Activated CD4-positive, CD25-positive, alpha-beta regulatory T cell treated with anti-CD3 and anti-CD28 coated beads, Interleukin-2, amount 50 U/mL, for 72 hours (primary cell): ENCODE measurements around the gene CIDEA.
"Not testable (repeated sequence)": the region's sequence is repeated elsewhere in the genome, so short reads cannot be mapped to it uniquely, and the experiment has no call there.

Source experiments
- DNase-seq: peaks from one replicate; pipeline ENCODE4 v3.0.0; 2021

The CIDEA gene

GRCh38 chr18:12254136-12254819 is at the start of gene CIDEA:
Gene CIDEA, plus strand, starts transcription at chr18:12254361. Its CDS starts 23 bp downstream, at chr18:12254384.
- no peak for DNase-seq

- not testable (repeated sequence) for DNase-seq
Measured at GRCh38 chr18:12208296-12209153, 45.6 kb upstream of the CIDEA start.

GRCh38 chr18:12212308-12212707 is 41.9 kb upstream of the CIDEA start:
- not testable (repeated sequence) for DNase-seq

- DNase-seq: not testable (repeated sequence)
Measured at GRCh38 chr18:12214296-12215005, 39.7 kb upstream of the CIDEA start.

- not testable (repeated sequence) for DNase-seq
Measured at GRCh38 chr18:12216471-12216870, 37.7 kb upstream of the CIDEA start.

GRCh38 chr18:12218603-12219002 is 35.6 kb upstream of the CIDEA start:
- DNase-seq: not testable (repeated sequence)

GRCh38 chr18:12222041-12222440 is 32.1 kb upstream of the CIDEA start:
- DNase-seq: not testable (repeated sequence)

GRCh38 chr18:12223326-12223725 is 30.8 kb upstream of the CIDEA start:
- DNase-seq: not testable (repeated sequence)

- DNase-seq: not testable (repeated sequence)
Measured at GRCh38 chr18:12226807-12227206, 27.4 kb upstream of the CIDEA start.

GRCh38 chr18:12227399-12228186 is 26.6 kb upstream of the CIDEA start:
- DNase-seq: not testable (repeated sequence)

GRCh38 chr18:12228308-12228707 is 25.9 kb upstream of the CIDEA start:
- not testable (repeated sequence) for DNase-seq

GRCh38 chr18:12230561-12230960 is 23.6 kb upstream of the CIDEA start:
- DNase-seq: not testable (repeated sequence)

- no peak for DNase-seq
Measured at GRCh38 chr18:12231040-12231882, 22.9 kb upstream of the CIDEA start.

GRCh38 chr18:12231986-12232385 is 22.2 kb upstream of the CIDEA start:
- no peak for DNase-seq

- no peak for DNase-seq
Measured at GRCh38 chr18:12233378-12233777, 20.8 kb upstream of the CIDEA start.

GRCh38 chr18:12234451-12235190 is 19.5 kb upstream of the CIDEA start:
- DNase-seq: no peak

GRCh38 chr18:12236141-12236540 is 18.0 kb upstream of the CIDEA start:
- no peak for DNase-seq

GRCh38 chr18:12236934-12237832 is 17.0 kb upstream of the CIDEA start:
- DNase-seq: peak; percentile 76

GRCh38 chr18:12238826-12239225 is 15.3 kb upstream of the CIDEA start:
- no peak for DNase-seq

- no peak for DNase-seq
Measured at GRCh38 chr18:12239431-12239830, 14.7 kb upstream of the CIDEA start.
